ENCODE results near the gene IL1A.

- TF ChIP-seq CTCF (IDR thresholded peaks at IDR 0.05; ENCODE audit: poor library complexity) (no peak), EZH2 (IDR thresholded peaks at IDR 0.05; ENCODE audit: borderline replicate concordance) (no peak), EZH2phosphoT487 (IDR thresholded peaks at IDR 0.05; ENCODE audit: low read depth, severe bottlenecking, unreplicated experiment) (no peak)
These were observed 9.6 kb downstream of the IL1A start for GRCh38 chr2:112774536-112775285.
